HCT116 (cell line): ENCODE data around the gene CATSPERE. TPM values are rescaled to one million over a fixed set of nuclear protein-coding genes. Genes with fewer than 3 reads are reported as not detected.
A peak's percentile ranks its signal among the peaks of the same experiment; 100 is the strongest.

ENCODE experiments used
- ATAC-seq: fragments of 200-7000 bp; cut with Tn5 transposase; 2 replicates; pipeline ENCODE4 v1.9.1; 2020; ENCODE audit warnings: mild to moderate bottlenecking, moderate library complexity
- BruUV-seq: library from RNA; stranded (reverse); fragments of 400-500 nt; replicated peaks from 2 replicates; lab custom pipeline; 2021; lab: Mats Ljungman, UMichigan
- CTCF ChIA-PET: fragments of 300-600 bp; sonication (Branson Sonifier 250); formaldehyde crosslinking; loops from one replicate; lab custom pipeline; 2021; ENCODE audit warnings: antibody characterized with exemption; lab: Charles Lee
- POLR2A ChIA-PET: fragments of 300-600, 350-600 bp; sonication (Branson Sonifier 250); formaldehyde crosslinking; loops from one replicate; lab custom pipeline; 2021; ENCODE audit warnings: antibody characterized with exemption; lab: Charles Lee
- RAD21 ChIA-PET, 2 experiments: fragments of 300-600 bp; sonication (Branson Sonifier 250); formaldehyde crosslinking; loops; one replicate each; lab custom pipeline; 2023; ENCODE audit warnings: low total read pairs in 2 of 2; ENCODE audit not compliant: uncharacterized antibody in 2 of 2, unreplicated experiment in 2 of 2, low non-redundant PET in 1 of 2; lab: Charles Lee
- DNase-seq: peaks from one replicate; pipeline ENCODE4 v3.0.0-alpha.2; 2010; ENCODE audit warnings: low read depth, low spot score
- H2AFZ ChIP-seq: fragments of 200-600 bp; shearing (Covaris generic), sonication (generic); 2 replicates; pipeline ENCODE4 v1.6.1; 2017; ENCODE audit warnings: low read depth, mixed run types, mixed read lengths, antibody characterized with exemption, low read length; ENCODE audit not compliant: poor library complexity, severe bottlenecking
- H3K27ac ChIP-seq: 2 replicates; pipeline ENCODE4 v1.5.1; 2012; ENCODE audit warnings: low read depth, low read length
- H3K27me3 ChIP-seq: fragments of 200-600 bp; sonication (generic); 2 replicates; pipeline ENCODE4 v1.6.1; 2016; ENCODE audit warnings: mixed run types, low read length, mixed read lengths; ENCODE audit not compliant: insufficient read depth
- H3K36me3 ChIP-seq, 2 experiments: fragments of 200-500 bp in 1 of 2; fragments of 200-600 bp in 1 of 2; sonication (Bioruptor generic) in 1 of 2; sonication (generic) in 1 of 2; 2 replicates each; pipeline versions ENCODE4 v1.5.1 to v1.6.1; 2014 to 2016; ENCODE audit warnings: low read length in 2 of 2, inconsistent platforms in 1 of 2, mixed read lengths in 1 of 2, mixed run types in 1 of 2; ENCODE audit not compliant: insufficient read depth in 2 of 2, control insufficient read depth in 1 of 2
- H3K4me1 ChIP-seq, 2 experiments: fragments of 200-600 bp in 1 of 2; sonication (generic) in 1 of 2; 2 replicates each; pipeline versions ENCODE4 v1.5.1 to v1.6.1; 2012 to 2017; ENCODE audit warnings: low read length in 2 of 2, inconsistent platforms in 1 of 2, mild to moderate bottlenecking in 1 of 2, mixed read lengths in 1 of 2, mixed run types in 1 of 2, moderate library complexity in 1 of 2; ENCODE audit not compliant: insufficient read depth in 2 of 2, control insufficient read depth in 1 of 2
- H3K4me2 ChIP-seq: fragments of 200-600 bp; sonication (generic); 2 replicates; pipeline ENCODE4 v1.6.1; 2017; ENCODE audit warnings: mixed run types, low read length, mixed read lengths
- H3K4me3 ChIP-seq, 2 experiments: fragments of 200-600 bp in 1 of 2; sonication (generic) in 1 of 2; replicated peaks in 1 of 2; 2 replicates each; pipeline ENCODE4 v1.5.1; 2011 to 2016; ENCODE audit warnings: low read length in 2 of 2, control low read depth in 1 of 2, low read depth in 1 of 2, mild to moderate bottlenecking in 1 of 2, mixed read lengths in 1 of 2, mixed run types in 1 of 2
- H3K79me2 ChIP-seq: fragments of 200-600 bp; sonication (generic); 2 replicates; pipeline ENCODE4 v1.6.1; 2017; ENCODE audit warnings: mild to moderate bottlenecking, mixed run types, low read length, moderate library complexity, mixed read lengths; ENCODE audit not compliant: insufficient read depth
- H3K9ac ChIP-seq: fragments of 200-600 bp; sonication (generic); 2 replicates; pipeline ENCODE4 v1.6.1; 2016; ENCODE audit warnings: low read length, mixed read lengths
- H3K9me2 ChIP-seq: fragments of 200-600 bp; sonication (generic), shearing (Covaris generic); 2 replicates; pipeline ENCODE4 v1.6.1; 2017; ENCODE audit warnings: mixed run types, mild to moderate bottlenecking, moderate library complexity; ENCODE audit not compliant: insufficient read depth
- H3K9me3 ChIP-seq, 2 experiments: fragments of 200-500 bp in 1 of 2; fragments of 200-600 bp in 1 of 2; sonication (Bioruptor generic) in 1 of 2; sonication (generic) in 1 of 2; 2 replicates each; pipeline ENCODE4 v1.6.1; 2014 to 2017; ENCODE audit warnings: low read length in 2 of 2, mixed read lengths in 2 of 2, inconsistent platforms in 1 of 2, low read depth in 1 of 2, mild to moderate bottlenecking in 1 of 2, mixed run types in 1 of 2, moderate library complexity in 1 of 2; ENCODE audit not compliant: control insufficient read depth in 1 of 2, insufficient read depth in 1 of 2
- H4K20me1 ChIP-seq: fragments of 200-600 bp; sonication (generic), shearing (Covaris generic); 2 replicates; pipeline ENCODE4 v1.6.1; 2017; ENCODE audit warnings: mixed run types, mild to moderate bottlenecking, moderate library complexity; ENCODE audit not compliant: insufficient read depth
- CBX3 ChIP-seq: IDR thresholded peaks from 2 replicates; pipeline ENCODE4 v1.6.1; 2012; ENCODE audit warnings: low read depth
- CEBPB ChIP-seq: IDR thresholded peaks from 2 replicates; pipeline ENCODE4 v1.6.1; 2012; ENCODE audit warnings: low read depth
- EGR1 ChIP-seq: IDR thresholded peaks from 2 replicates; pipeline ENCODE4 v1.6.1; 2012; ENCODE audit warnings: low read depth
- ELF1 ChIP-seq: IDR thresholded peaks from 2 replicates; pipeline ENCODE4 v1.6.1; 2012; ENCODE audit warnings: low read depth, borderline replicate concordance
- EZH2 ChIP-seq: fragments of 200-600 bp; sonication (generic); IDR thresholded peaks from 2 replicates; pipeline ENCODE4 v1.6.1; 2017; ENCODE audit warnings: antibody characterized with exemption, mixed run types
- EZH2phosphoT487 ChIP-seq: fragments of 200-600 bp; IDR thresholded peaks from 2 replicates; pipeline ENCODE4 v1.6.1; 2018; ENCODE audit warnings: antibody characterized with exemption, borderline replicate concordance
- FOSL1 ChIP-seq: IDR thresholded peaks from 2 replicates; pipeline ENCODE4 v1.6.1; 2012; ENCODE audit warnings: low read depth
- POLR2A ChIP-seq: IDR thresholded peaks from 2 replicates; pipeline ENCODE4 v1.7.0; 2011; ENCODE audit warnings: borderline replicate concordance; ENCODE audit not compliant: insufficient read depth, insufficient read length; ENCODE audit errors: extremely low read depth
- POLR2AphosphoS5 ChIP-seq: IDR thresholded peaks from 2 replicates; pipeline ENCODE4 v1.6.1; 2011; ENCODE audit warnings: mild to moderate bottlenecking, low read depth, low read length, moderate library complexity
- RAD21 ChIP-seq: IDR thresholded peaks from 2 replicates; pipeline ENCODE4 v1.6.1; 2012; ENCODE audit warnings: low read depth, mild to moderate bottlenecking
- SIN3A ChIP-seq: IDR thresholded peaks from 2 replicates; pipeline ENCODE4 v1.6.1; 2012; ENCODE audit warnings: low read depth
- SP1 ChIP-seq: IDR thresholded peaks from 2 replicates; pipeline ENCODE4 v1.6.1; 2012; ENCODE audit warnings: low read depth
- SRF ChIP-seq: IDR thresholded peaks from 2 replicates; pipeline ENCODE4 v1.6.1; 2012; ENCODE audit warnings: low read depth
- TCF7L2 ChIP-seq: IDR thresholded peaks from 2 replicates; pipeline ENCODE4 v1.7.0; 2011; ENCODE audit warnings: borderline replicate concordance, inconsistent platforms; ENCODE audit not compliant: insufficient read depth, insufficient read length; ENCODE audit errors: extremely low read depth
- YY1 ChIP-seq: IDR thresholded peaks from 2 replicates; pipeline ENCODE4 v1.6.1; 2011; ENCODE audit warnings: low read length, low read depth, moderate library complexity, mild to moderate bottlenecking; ENCODE audit not compliant: insufficient replicate concordance; ENCODE audit errors: extremely low read depth
- ZBTB33 ChIP-seq: IDR thresholded peaks from 2 replicates; pipeline ENCODE4 v1.6.1; 2011; ENCODE audit warnings: mild to moderate bottlenecking, low read length, moderate library complexity; ENCODE audit not compliant: insufficient replicate concordance; ENCODE audit errors: extremely low read depth
- ZFX ChIP-seq: fragments of 450-650 bp; IDR thresholded peaks from 2 replicates; pipeline ENCODE4 v1.6.1; 2017
- ZNF274 ChIP-seq: fragments of 200-500 bp; sonication (Bioruptor generic); IDR thresholded peaks from 2 replicates; pipeline ENCODE4 v1.6.1; 2014; ENCODE audit warnings: mild to moderate bottlenecking, low read depth, low read length, inconsistent platforms
- intact Hi-C: fragments of 100-400 bp; cut with micrococcal nuclease; formaldehyde crosslinking; loops from 2 replicates; pipeline ENCODE4 v1.10.0; 2022
- total RNA-seq: library from RNA; stranded (reverse); gene quantifications from one replicate; pipeline ENCODE4 v1.2.1, GENCODE V29; 2021; ENCODE audit not compliant: unreplicated experiment
- TF ChIP-seq, protein P1 (sequence below): IDR thresholded peaks from 2 replicates; pipeline ENCODE4 v1.6.1; 2012
- TF ChIP-seq, protein P2 (sequence below), 3 experiments: fragments of 200-600 bp in 1 of 3; sonication (generic) in 1 of 3; IDR thresholded peaks in 2 of 3; conservative IDR thresholded peaks in 1 of 3; 2 replicates each; pipeline ENCODE4 v1.5.1; 2012 to 2017; ENCODE audit warnings: low read depth in 2 of 3, low read length in 2 of 3, antibody characterized with exemption in 1 of 3, borderline replicate concordance in 1 of 3, control low read depth in 1 of 3, mild to moderate bottlenecking in 1 of 3, mixed read lengths in 1 of 3, mixed run types in 1 of 3, moderate library complexity in 1 of 3; ENCODE audit not compliant: insufficient read depth in 1 of 3

The CATSPERE gene
- total RNA-seq, 1 experiment from 2014 or later = 0.34 TPM

DNA sequence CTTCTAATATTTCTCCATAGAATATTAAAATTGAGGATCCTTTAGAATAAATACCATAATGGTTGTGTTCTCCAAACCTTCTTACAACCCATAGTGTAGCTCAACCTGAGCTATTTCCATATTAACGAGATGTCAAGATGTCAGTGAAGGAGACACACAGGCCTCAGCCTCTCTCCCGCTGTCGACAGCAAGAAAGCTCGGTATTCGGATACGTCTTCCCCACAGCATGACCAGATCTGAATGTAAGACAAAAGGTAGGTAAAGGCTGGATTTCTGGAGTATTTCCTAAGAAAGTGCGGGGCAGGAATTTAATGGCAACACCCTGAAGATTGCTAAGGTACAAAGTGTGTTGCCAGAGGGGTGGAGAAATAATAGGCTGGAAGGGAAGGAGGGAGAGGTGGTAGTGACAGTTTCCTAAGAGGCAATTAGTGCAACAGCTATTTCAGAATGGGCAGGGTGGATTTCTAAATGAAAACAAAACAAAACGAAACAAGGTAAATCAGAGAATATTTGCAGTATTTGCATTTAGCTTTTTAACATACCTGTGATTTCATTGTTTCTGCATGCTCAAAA, 11.1 kb upstream of the CATSPERE start:
- Histone ChIP-seq H3K4me2 (peak overlapping the region; percentile 86), H3K4me1 (peaks cover 4 to 17% of the 10 kb centered on the region in 2 experiments; a peak in 3 of 4 replicates), H3K36me3 (peaks cover 3 to 17% of the 10 kb centered on the region in 2 experiments; a peak in 2 of 4 replicates), H3K9me3 (no peaks in the 10 kb centered on the region), H3K27ac (no peak overlapping the region), H2AFZ (no peak overlapping the region), H3K9me2 (no peaks in the 10 kb centered on the region), H3K79me2 (peaks cover 66% of the 10 kb centered on the region), H3K9ac (peak overlapping the region; percentile 95), H3K4me3 (peak overlapping the region; percentile 92), H4K20me1 (peaks cover 2% of the 10 kb centered on the region; the same call in 1 of the 2 replicates), H3K27me3 (no peaks in the 10 kb centered on the region)
- ChIA-PET POLR2A (no interaction called here), CTCF (no interaction called here), RAD21 (no interaction called here)
- DNase-seq (no peak), ATAC-seq (no peak)
- BruUV-seq = TSS peak; percentile 39
- no peak for TF ChIP-seq EZH2phosphoT487
- TF ChIP-seq SP1 = no peak
- no peak for TF ChIP-seq CEBPB
- no peak for TF ChIP-seq POLR2AphosphoS5
- TF ChIP-seq, protein P1, sequence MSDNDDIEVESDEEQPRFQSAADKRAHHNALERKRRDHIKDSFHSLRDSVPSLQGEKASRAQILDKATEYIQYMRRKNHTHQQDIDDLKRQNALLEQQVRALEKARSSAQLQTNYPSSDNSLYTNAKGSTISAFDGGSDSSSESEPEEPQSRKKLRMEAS = no peak
- TF ChIP-seq ELF1 = no peak
- TF ChIP-seq ZNF274 = no peak
- no peak for TF ChIP-seq SRF
- TF ChIP-seq CBX3 = no peak
- no peak for TF ChIP-seq POLR2A
- TF ChIP-seq TCF7L2 = no peak
- TF ChIP-seq EGR1 = no peak
- TF ChIP-seq ZBTB33 = no peak
- TF ChIP-seq, protein P2, sequence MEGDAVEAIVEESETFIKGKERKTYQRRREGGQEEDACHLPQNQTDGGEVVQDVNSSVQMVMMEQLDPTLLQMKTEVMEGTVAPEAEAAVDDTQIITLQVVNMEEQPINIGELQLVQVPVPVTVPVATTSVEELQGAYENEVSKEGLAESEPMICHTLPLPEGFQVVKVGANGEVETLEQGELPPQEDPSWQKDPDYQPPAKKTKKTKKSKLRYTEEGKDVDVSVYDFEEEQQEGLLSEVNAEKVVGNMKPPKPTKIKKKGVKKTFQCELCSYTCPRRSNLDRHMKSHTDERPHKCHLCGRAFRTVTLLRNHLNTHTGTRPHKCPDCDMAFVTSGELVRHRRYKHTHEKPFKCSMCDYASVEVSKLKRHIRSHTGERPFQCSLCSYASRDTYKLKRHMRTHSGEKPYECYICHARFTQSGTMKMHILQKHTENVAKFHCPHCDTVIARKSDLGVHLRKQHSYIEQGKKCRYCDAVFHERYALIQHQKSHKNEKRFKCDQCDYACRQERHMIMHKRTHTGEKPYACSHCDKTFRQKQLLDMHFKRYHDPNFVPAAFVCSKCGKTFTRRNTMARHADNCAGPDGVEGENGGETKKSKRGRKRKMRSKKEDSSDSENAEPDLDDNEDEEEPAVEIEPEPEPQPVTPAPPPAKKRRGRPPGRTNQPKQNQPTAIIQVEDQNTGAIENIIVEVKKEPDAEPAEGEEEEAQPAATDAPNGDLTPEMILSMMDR (IDR thresholded peaks at IDR 0.05 in 2 of 3, conservative IDR thresholded peaks at IDR 0.05 in 1 of 3; ENCODE audit: borderline replicate concordance in 1 of 3, insufficient read depth in 1 of 3, low read depth in 2 of 3, low read length in 2 of 3) = no peak
- no peak for TF ChIP-seq FOSL1
- no peak for TF ChIP-seq ZFX
- no peak for TF ChIP-seq YY1
- TF ChIP-seq SIN3A = no peak; the same call in 1 of the 2 replicates
- no peak for TF ChIP-seq RAD21
- no peak for TF ChIP-seq EZH2
- intact Hi-C loops = loop anchor here (10.0 kb wide), 1 partner anchor 345 kb away; no protein-coding TSS in a partner anchor
